Right renal pelvis (tissue), 4 donors: Measurements from ENCODE around the gene PTN. TPM values are rescaled to one million over a fixed set of nuclear protein-coding genes. Genes with fewer than 3 reads are reported as not detected.

Experiments used
- DNase-seq, 4 donors: peaks; one replicate each; pipeline ENCODE4 v3.0.0-alpha.2; 2013; ENCODE audit warnings: low read depth in 4 of 4, low spot score in 3 of 4, missing footprints in 1 of 4
- polyA plus RNA-seq, 4 donors: library from polyadenylated mRNA; unstranded; fragments of 120-200 nt; gene quantifications; one replicate each; pipeline ENCODE4 v1.2.1, GENCODE V29; 2013; ENCODE audit not compliant: insufficient read length in 4 of 4

The PTN gene, protein sequence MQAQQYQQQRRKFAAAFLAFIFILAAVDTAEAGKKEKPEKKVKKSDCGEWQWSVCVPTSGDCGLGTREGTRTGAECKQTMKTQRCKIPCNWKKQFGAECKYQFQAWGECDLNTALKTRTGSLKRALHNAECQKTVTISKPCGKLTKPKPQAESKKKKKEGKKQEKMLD
- polyA plus RNA-seq: 100 to 1,000 TPM; 163 to 236 (median 200) TPM

- DNase-seq: peak; percentile 53 to 65 (median 56)
These were observed at the start of gene PTN for GRCh38 chr7:137343281-137343841. TSS of gene PTN (minus strand) at chr7:137343733. CDS start at chr7:137254973, 88,760 bp downstream.

DNA sequence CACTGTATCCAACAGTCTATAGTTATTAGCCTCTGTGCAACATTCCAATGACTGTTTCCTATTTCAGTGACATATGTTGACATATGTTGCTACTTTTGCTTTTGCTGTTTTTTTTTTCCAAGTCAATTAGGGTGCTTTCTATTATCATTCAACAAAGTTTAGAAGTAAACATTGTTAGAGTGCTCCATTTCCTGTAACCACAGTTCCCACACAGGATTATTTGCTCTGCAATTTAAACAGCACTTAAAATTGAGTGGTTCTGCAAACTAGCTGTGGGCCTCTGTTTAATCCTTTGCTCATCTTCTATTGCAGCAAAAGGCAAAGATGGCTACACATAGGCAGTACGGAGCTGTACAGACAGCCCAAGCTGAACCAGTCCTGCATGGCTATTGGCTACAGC, 46.5 kb upstream of the PTN start:
- no peak for DNase-seq

GRCh38 chr7:137388916-137389315, 45.4 kb upstream of the PTN start:
- no peak for DNase-seq

GRCh38 chr7:137386966-137387365, 43.4 kb upstream of the PTN start:
- no peak for DNase-seq

DNA sequence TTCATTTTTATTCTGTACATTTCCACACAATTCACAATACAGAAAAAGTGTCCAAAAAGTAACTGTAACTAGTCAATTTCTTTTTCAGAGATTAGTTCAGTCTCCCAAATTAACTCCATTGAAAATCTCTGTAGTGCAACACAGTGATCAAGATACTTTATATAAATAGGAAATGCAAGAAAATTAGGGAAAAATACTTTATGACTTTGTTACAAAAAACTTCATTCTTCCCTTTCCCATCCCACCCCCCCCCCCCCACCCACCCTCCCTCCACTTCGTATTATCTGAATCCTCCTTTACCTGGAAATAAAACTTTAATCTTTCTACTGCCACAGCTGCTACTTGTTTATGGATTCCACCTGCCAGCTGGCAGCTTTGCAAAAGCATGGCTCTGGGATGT, 37.5 kb upstream of the PTN start:
- no peak for DNase-seq

DNA sequence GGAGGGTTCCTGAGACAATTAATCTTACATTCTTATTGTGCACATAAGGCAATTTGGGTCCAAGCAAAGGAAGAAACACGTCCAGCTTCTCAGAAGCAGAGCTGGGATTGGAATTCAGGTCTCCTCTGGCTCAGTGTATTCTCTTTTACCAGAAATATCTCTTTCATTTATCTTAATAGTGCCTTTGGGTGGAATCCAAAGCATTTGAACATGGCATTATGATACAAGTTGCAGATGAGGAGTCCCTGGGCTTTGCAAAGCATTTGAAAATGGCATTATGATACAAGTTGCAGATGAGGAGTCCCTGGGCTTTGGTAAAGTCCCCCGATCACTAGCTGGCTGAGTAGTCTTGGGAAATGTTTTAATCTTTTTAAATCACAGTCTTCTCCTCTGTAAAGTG, 30.0 kb upstream of the PTN start:
- no peak for DNase-seq

GRCh38 chr7:137371616-137372015, 28.1 kb upstream of the PTN start:
- no peak for DNase-seq

GRCh38 chr7:137366995-137367394, 23.5 kb upstream of the PTN start:
- DNase-seq: no peak

GRCh38 chr7:137363683-137364082, 20.1 kb upstream of the PTN start:
- no peak for DNase-seq

DNA sequence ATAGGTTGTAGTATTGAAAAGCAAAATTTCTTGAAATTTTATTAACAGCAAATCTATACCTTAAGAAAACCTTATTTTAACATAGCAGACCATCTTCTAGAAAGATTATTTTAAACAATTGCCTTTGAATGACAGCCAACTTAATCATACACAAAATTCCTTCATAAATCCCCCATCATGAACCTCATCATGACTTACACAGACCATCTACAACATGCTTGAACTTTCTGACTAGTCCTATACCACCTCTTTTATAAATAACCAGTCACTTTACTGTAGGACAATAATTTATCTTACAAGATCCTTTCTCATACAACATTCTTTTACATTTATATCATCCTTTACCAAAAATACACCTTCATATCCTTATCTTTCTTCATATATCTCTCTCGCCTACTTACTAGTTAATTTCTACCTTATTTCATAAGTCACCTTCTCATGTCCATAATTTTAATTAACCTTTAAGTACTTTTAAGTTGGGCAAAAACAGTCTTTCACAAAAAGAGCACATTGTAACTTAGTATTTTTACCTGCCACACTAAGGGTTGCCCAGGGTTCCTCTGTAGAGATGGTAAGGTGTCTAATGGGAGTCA, 16.6 kb upstream of the PTN start:
- DNase-seq: no peak

DNA sequence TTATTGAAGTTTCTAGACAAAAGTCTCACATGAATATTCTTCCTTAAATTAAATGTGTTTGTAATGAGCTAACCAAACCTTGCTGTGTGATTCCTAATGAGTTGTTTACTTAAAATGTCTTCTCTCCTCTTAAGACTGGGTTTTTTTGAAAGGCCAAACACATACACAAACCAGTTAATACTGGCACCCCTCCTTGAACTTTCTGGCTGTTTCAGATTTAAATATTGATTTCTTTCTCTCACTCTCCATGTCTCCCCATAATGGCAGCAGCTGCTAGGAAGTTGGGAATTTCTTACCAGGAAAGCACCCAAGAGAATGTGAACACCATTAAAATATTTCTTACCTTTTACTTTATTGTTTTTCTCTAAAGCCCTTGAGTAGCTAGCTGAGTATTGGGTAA, 11.4 kb upstream of the PTN start:
- no peak for DNase-seq

DNA sequence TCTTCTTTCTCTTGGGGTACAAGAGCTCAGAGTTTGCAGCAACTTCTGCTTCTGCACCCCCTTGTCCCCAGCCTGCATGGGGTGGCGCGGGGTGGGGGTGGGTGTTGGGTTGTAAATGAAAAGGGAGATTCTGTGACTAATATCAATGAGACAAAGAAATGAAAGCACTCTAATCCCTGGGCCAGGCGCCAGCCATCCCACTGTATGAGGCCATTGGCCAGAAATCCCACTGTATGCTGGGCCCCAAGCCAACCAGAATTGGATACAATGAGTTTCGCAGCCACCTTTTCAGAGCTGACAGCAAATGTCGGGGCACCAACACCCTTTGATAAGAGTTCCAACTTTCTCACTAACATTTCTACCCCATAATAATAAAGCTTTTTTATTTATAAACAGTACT, 10.9 kb upstream of the PTN start:
- no peak for DNase-seq

DNA sequence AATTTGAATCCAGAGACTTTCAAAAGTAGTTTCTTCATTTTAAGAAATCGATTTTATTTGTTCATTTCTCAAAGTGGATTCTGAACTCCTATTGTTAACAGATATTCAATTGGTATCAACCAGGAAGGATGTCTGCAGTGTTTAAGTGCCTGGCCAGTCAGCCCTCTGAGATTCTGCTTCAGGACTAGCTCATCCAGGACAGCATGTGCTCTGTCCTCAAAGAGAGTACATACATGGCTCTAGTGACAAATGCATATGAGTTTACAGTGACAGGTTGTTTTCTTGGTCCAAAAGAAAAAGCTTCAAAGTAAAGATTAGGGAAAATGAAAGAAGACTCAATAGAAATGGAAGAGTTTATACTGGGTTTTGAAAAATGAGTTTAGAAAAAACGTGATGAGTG, 8.4 kb upstream of the PTN start:
- DNase-seq: no peak

- DNase-seq: no peak
These were observed 2.4 kb upstream of the PTN start for GRCh38 chr7:137345799-137346449.

- peak in 1 of 4 donors; percentile 10 for DNase-seq
These were observed 688 bp downstream of the PTN start for GRCh38 chr7:137342828-137343261.

DNA sequence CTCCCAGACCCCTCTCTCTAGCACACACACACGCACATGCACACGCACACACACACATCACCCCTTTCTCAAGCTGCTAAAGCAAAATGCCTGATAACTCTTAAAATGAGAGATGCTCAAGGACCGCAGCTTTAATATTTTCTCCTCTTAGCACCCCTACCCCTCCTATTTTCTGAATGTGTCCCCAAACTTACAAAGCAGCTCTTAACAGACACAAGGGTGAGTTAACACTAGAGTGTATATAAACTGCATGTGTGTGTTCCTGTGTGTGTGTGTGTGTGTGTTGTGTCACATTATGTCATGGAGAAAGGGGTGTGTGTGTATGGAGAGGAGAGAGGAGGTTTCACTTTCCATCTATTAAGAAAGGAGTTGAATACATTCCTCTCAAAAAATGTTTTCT, 1.3 kb downstream of the PTN start:
- DNase-seq: peak in 1 of 4 donors; percentile 30

GRCh38 chr7:137337902-137338301, 5.6 kb downstream of the PTN start:
- DNase-seq: no peak

GRCh38 chr7:137335814-137336213, 7.7 kb downstream of the PTN start:
- no peak for DNase-seq

DNA sequence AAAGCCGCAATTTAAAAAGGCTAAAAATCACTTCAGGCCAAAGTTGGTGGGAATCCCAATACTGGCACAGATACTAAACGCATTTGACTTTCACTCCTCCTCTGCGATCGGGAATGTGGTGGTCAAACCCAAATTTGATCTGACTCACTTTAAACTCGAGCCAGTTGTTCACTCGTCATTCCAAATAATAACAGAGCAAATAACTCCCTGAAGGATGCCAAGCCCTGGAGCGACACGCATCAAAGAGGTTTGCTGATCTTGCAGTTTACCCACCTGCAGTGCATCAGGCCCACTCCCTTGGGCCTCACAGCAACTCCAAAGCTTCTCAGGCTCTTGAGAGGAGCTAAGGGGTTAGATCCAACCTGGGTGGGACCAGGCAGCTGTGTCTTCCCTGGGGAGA, 12.2 kb downstream of the PTN start:
- DNase-seq: no peak

DNA sequence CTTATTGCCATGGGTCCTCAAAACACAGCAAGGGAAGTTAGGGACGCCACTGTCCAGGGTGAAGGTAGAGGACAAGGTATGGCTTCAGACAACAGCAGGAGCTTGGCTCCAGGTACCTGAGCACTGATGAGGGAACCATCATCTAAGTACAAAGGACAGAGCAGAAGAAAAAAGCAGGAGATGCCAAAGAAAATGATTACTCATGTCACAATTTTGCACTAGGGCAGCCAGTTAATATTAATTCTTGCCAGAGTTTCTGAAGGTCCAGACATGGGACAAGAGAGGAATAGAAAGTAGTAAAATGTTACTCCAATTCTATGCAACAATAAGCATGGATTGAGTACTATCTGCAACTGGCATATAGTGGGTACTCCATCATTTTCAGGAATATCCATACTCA, 14.1 kb downstream of the PTN start:
- no peak for DNase-seq

DNA sequence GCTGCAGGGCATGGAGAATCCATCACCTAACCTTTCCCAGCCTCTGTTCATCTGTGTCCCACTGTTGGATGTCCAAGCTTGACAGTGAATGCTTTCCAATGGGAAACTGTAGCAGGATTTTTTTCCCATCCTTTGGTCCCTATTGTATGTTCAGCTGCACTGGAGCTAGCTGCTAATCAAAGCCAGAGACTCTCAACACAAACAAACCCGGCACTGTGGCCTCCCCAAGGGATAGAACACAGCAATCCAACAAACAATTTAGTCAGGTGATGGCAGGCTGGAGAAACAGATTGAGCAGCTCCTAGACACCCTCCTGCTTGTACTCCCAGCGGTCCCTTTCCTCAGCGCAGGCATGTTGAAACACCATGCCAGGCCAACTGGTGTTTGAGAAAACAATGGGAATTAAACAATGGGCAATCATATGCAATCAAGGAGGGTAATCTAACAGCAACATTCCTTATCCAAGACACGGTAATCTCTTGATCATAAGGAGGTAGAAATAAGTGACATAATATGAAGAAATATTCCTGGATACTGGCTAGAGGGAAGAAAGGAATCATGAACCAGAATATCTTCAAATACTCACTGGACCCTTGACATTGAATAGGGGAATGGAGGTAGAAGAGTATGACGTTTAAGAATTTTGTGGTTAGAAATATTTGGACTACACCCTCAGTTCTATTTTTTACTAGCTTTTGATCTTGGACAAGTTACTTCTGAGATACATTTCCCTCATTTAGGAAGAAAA, 15.0 kb downstream of the PTN start:
- no peak for DNase-seq
